BLaER1 (cell line): ENCODE results near the gene HYAL2.
"Not testable (repeated sequence)": the region's sequence is repeated elsewhere in the genome, so short reads cannot be mapped to it uniquely, and the experiment has no call there.

Source experiments
- H3K27ac ChIP-seq: shearing (Covaris generic); formaldehyde crosslinking; 2 replicates; pipeline ENCODE4 v1.8.1; 2022
- H3K27me3 ChIP-seq: shearing (Covaris generic); formaldehyde crosslinking; 2 replicates; pipeline ENCODE4 v1.8.1; 2022
- H3K36me3 ChIP-seq: shearing (Covaris generic); formaldehyde crosslinking; 2 replicates; pipeline ENCODE4 v1.8.1; 2022
- H3K4me1 ChIP-seq: shearing (Covaris generic); formaldehyde crosslinking; 2 replicates; pipeline ENCODE4 v1.8.1; 2022
- H3K4me2 ChIP-seq: shearing (Covaris generic); formaldehyde crosslinking; 2 replicates; pipeline ENCODE4 v1.8.1; 2022
- H3K4me3 ChIP-seq: shearing (Covaris generic); formaldehyde crosslinking; 2 replicates; pipeline ENCODE4 v1.8.1; 2022
- H3K9ac ChIP-seq: shearing (Covaris generic); formaldehyde crosslinking; 2 replicates; pipeline ENCODE4 v1.8.1; 2022
- H3K9me3 ChIP-seq: shearing (Covaris generic); formaldehyde crosslinking; 2 replicates; pipeline ENCODE4 v1.8.1; 2022
- H4K20me1 ChIP-seq: shearing (Covaris generic); formaldehyde crosslinking; 2 replicates; pipeline ENCODE4 v1.8.1; 2022
- Cebpa-rat ChIP-seq: shearing (Covaris generic); IDR thresholded peaks from 2 replicates; pipeline ENCODE4 v1.8.1; 2022

HYAL2 gene

GRCh38 chr3:50316657-50317242 is 5.8 kb downstream of the HYAL2 start:
- Histone ChIP-seq H3K4me1 (peaks cover 41% of the 10 kb centered on the region), H3K9me3 (no peaks in the 10 kb centered on the region), H3K36me3 (peaks cover 58% of the 10 kb centered on the region), H3K27me3 (no peaks in the 10 kb centered on the region), H4K20me1 (peaks cover 49% of the 10 kb centered on the region), H3K4me3 (no peak overlapping the region), H3K4me2 (no peak overlapping the region), H3K27ac (peak overlapping the region; percentile 44), H3K9ac (no peak overlapping the region)
- TF ChIP-seq Cebpa-rat = no peak

- no peak overlapping the region for H3K4me3 ChIP-seq
- H3K36me3 ChIP-seq = peaks cover 55% of the 10 kb centered on the region
- H4K20me1 ChIP-seq = peaks cover 42% of the 10 kb centered on the region
- peaks cover under 1% of the 10 kb centered on the region for H3K9me3 ChIP-seq
- no peaks in the 10 kb centered on the region for H3K27me3 ChIP-seq
- H3K4me1 ChIP-seq = peaks cover 33% of the 10 kb centered on the region
- no peak for TF ChIP-seq Cebpa-rat
- H3K9ac ChIP-seq = no peak overlapping the region
- no peak overlapping the region for H3K4me2 ChIP-seq
- no peak overlapping the region for H3K27ac ChIP-seq
Observed at GRCh38 chr3:50314816-50315215, 7.7 kb downstream of the HYAL2 start.

- Histone ChIP-seq H3K27ac (no peak overlapping the region), H3K4me1 (peaks cover 28% of the 10 kb centered on the region), H3K27me3 (no peaks in the 10 kb centered on the region), H3K4me2 (no peak overlapping the region), H4K20me1 (peaks cover 37% of the 10 kb centered on the region), H3K4me3 (no peak overlapping the region), H3K9ac (no peak overlapping the region), H3K9me3 (peaks cover 6% of the 10 kb centered on the region), H3K36me3 (peaks cover 55% of the 10 kb centered on the region)
- no peak for TF ChIP-seq Cebpa-rat
Observed at GRCh38 chr3:50314342-50314741, 8.2 kb downstream of the HYAL2 start.

- peaks cover 46% of the 10 kb centered on the region for H3K36me3 ChIP-seq
- H3K9ac ChIP-seq, H3K4me3 ChIP-seq, H3K27me3 ChIP-seq, H3K4me1 ChIP-seq, H3K4me2 ChIP-seq, H3K27ac ChIP-seq: not testable (repeated sequence)
- H3K9me3 ChIP-seq = peaks cover 29% of the 10 kb centered on the region
- peaks cover 15% of the 10 kb centered on the region for H4K20me1 ChIP-seq
Observed at GRCh38 chr3:50312041-50312440, 10.5 kb downstream of the HYAL2 start.

GRCh38 chr3:50304601-50305000 is 17.9 kb downstream of the HYAL2 start:
- Histone ChIP-seq H3K4me2 (no peak overlapping the region), H3K9me3 (peaks cover 35% of the 10 kb centered on the region)
- TF ChIP-seq Cebpa-rat = no peak

GRCh38 chr3:50303013-50303815 is 19.3 kb downstream of the HYAL2 start, which contains the start of gene HYAL1:
Gene HYAL1, minus strand, starts transcription at chr3:50303574. Its CDS starts 618 bp downstream, at chr3:50302956.
- Histone ChIP-seq H3K9ac (no peak within 1 kb of the TSS), H3K27ac (no peak within 1 kb of the TSS), H4K20me1 (0 out of 2 replicates have a peak, but pooled peaks cover 4% of the 10 kb centered on the region), H3K9me3 (peaks cover 22% of the 10 kb centered on the region), H3K4me1 (peaks cover 14% of the 10 kb centered on the region), H3K36me3 (peaks cover 15% of the 10 kb centered on the region; the same call in 1 of the 2 replicates), H3K4me3 (no peak within 1 kb of the TSS), H3K4me2 (no peak within 1 kb of the TSS), H3K27me3 (no peaks in the 10 kb centered on the region)
- TF ChIP-seq Cebpa-rat = no peak

More at GRCh38 chr3:50304601-50305000, 17.9 kb downstream of the HYAL2 start:
- peaks cover 25% of the 10 kb centered on the region for H3K36me3 ChIP-seq
- no peak overlapping the region for H3K27ac ChIP-seq
- no peak overlapping the region for H3K4me3 ChIP-seq
- no peaks in the 10 kb centered on the region for H3K27me3 ChIP-seq
- H4K20me1 ChIP-seq = no peaks in the 10 kb centered on the region
- no peak overlapping the region for H3K9ac ChIP-seq
- H3K4me1 ChIP-seq = peaks cover 9% of the 10 kb centered on the region

GRCh38 chr3:50302095-50303012 is 20.2 kb downstream of the HYAL2 start:
- Histone ChIP-seq H3K36me3 (peaks cover 10% of the 10 kb centered on the region), H3K27ac (no peak overlapping the region), H3K4me1 (peaks cover 21% of the 10 kb centered on the region), H3K9me3 (peaks cover 13% of the 10 kb centered on the region), H3K27me3 (no peaks in the 10 kb centered on the region), H3K9ac (no peak overlapping the region), H3K4me3 (no peak overlapping the region), H4K20me1 (0 out of 2 replicates have a peak, but pooled peaks cover 8% of the 10 kb centered on the region), H3K4me2 (no peak overlapping the region)
- no peak for TF ChIP-seq Cebpa-rat

- H3K27ac ChIP-seq = no peak overlapping the region
- no peaks in the 10 kb centered on the region for H3K27me3 ChIP-seq
- H3K4me1 ChIP-seq = peaks cover 21% of the 10 kb centered on the region
- no peak overlapping the region for H3K4me3 ChIP-seq
- TF ChIP-seq Cebpa-rat = no peak
- H4K20me1 ChIP-seq = 0 out of 2 replicates have a peak, but pooled peaks cover 8% of the 10 kb centered on the region
- H3K4me2 ChIP-seq = no peak overlapping the region
- no peaks in the 10 kb centered on the region for H3K9me3 ChIP-seq
- peaks cover 8% of the 10 kb centered on the region; the same call in 1 of the 2 replicates for H3K36me3 ChIP-seq
- H3K9ac ChIP-seq = no peak overlapping the region
Observed at GRCh38 chr3:50300681-50301254, 21.8 kb downstream of the HYAL2 start.

- no peaks in the 10 kb centered on the region for H3K27me3 ChIP-seq
- peak overlapping the region; percentile 78 for H3K4me3 ChIP-seq
- H3K27ac ChIP-seq = peak overlapping the region; percentile 36; the same call in 1 of the 2 replicates
- peak overlapping the region; percentile 84 for H3K4me2 ChIP-seq
- 0 out of 2 replicates have a peak, but pooled peaks cover 8% of the 10 kb centered on the region for H4K20me1 ChIP-seq
- H3K4me1 ChIP-seq = peaks cover 21% of the 10 kb centered on the region
- H3K9me3 ChIP-seq = no peaks in the 10 kb centered on the region
- H3K9ac ChIP-seq = peak overlapping the region; percentile 70
- no peak for TF ChIP-seq Cebpa-rat
- H3K36me3 ChIP-seq = peaks cover 8% of the 10 kb centered on the region; the same call in 1 of the 2 replicates
Observed at GRCh38 chr3:50299929-50300680, 22.4 kb downstream of the HYAL2 start.
